RWPE2 (cell line): Measurements from ENCODE around the gene TMBIM6.

Experiments used
- ATAC-seq: fragments of 200-7000 bp; cut with Tn5 transposase; 3 replicates; pipeline ENCODE4 v1.9.1; 2021; ENCODE audit warnings: low read depth
- DNase-seq: peaks from one replicate; pipeline ENCODE4 v3.0.0-alpha.2; 2020; ENCODE audit warnings: low spot score
- H3K27ac ChIP-seq: fragments of 450-650 bp; 2 replicates; pipeline ENCODE4 v1.5.1; 2017; ENCODE audit warnings: mild to moderate bottlenecking; ENCODE audit not compliant: poor library complexity, severe bottlenecking
- H3K27me3 ChIP-seq: fragments of 250-450 bp; sonication (Bioruptor Pico); 2 replicates; pipeline ENCODE4 v1.5.1; 2021; ENCODE audit warnings: mild to moderate bottlenecking, moderate library complexity; ENCODE audit not compliant: insufficient read depth, poor library complexity, severe bottlenecking
- H3K36me3 ChIP-seq: fragments of 250-450 bp; sonication (Bioruptor Pico); 2 replicates; pipeline ENCODE4 v1.5.1; 2020; ENCODE audit warnings: low read depth, mild to moderate bottlenecking, moderate library complexity
- H3K4me1 ChIP-seq: fragments of 250-450 bp; sonication (Bioruptor Pico); 2 replicates; pipeline ENCODE4 v1.5.1; 2021; ENCODE audit warnings: mild to moderate bottlenecking, moderate library complexity; ENCODE audit not compliant: insufficient read depth, poor library complexity, severe bottlenecking
- H3K4me3 ChIP-seq: fragments of 250-450 bp; sonication (Bioruptor Pico); 2 replicates; pipeline ENCODE4 v1.5.1; 2021; ENCODE audit warnings: mild to moderate bottlenecking, moderate library complexity; ENCODE audit not compliant: severe bottlenecking
- H3K9me3 ChIP-seq: fragments of 250-450 bp; sonication (Bioruptor Pico); 2 replicates; pipeline ENCODE4 v1.5.1; 2021; ENCODE audit warnings: mild to moderate bottlenecking, moderate library complexity; ENCODE audit not compliant: severe bottlenecking
- TF ChIP-seq, protein P1 (sequence below): fragments of 450-650 bp; IDR thresholded peaks from one replicate; pipeline ENCODE4 v1.5.1; 2017; ENCODE audit warnings: mild to moderate bottlenecking, moderate library complexity; ENCODE audit not compliant: poor library complexity, severe bottlenecking

Gene TMBIM6

GRCh38 chr12:49697808-49698207 lies 43.5 kb upstream of the TMBIM6 start:
- ATAC-seq: no peak
- H3K27ac ChIP-seq: no peak overlapping the region
- no peak overlapping the region for H3K4me3 ChIP-seq
- H3K36me3 ChIP-seq: no peaks in the 10 kb centered on the region
- no peaks in the 10 kb centered on the region for H3K27me3 ChIP-seq
- DNase-seq: no peak
- no peaks in the 10 kb centered on the region for H3K4me1 ChIP-seq
- no peaks in the 10 kb centered on the region for H3K9me3 ChIP-seq
- TF ChIP-seq, protein P1, sequence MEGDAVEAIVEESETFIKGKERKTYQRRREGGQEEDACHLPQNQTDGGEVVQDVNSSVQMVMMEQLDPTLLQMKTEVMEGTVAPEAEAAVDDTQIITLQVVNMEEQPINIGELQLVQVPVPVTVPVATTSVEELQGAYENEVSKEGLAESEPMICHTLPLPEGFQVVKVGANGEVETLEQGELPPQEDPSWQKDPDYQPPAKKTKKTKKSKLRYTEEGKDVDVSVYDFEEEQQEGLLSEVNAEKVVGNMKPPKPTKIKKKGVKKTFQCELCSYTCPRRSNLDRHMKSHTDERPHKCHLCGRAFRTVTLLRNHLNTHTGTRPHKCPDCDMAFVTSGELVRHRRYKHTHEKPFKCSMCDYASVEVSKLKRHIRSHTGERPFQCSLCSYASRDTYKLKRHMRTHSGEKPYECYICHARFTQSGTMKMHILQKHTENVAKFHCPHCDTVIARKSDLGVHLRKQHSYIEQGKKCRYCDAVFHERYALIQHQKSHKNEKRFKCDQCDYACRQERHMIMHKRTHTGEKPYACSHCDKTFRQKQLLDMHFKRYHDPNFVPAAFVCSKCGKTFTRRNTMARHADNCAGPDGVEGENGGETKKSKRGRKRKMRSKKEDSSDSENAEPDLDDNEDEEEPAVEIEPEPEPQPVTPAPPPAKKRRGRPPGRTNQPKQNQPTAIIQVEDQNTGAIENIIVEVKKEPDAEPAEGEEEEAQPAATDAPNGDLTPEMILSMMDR: no peak

- H3K9me3 ChIP-seq: no peaks in the 10 kb centered on the region
- no peak for DNase-seq
- H3K4me3 ChIP-seq: no peak overlapping the region
- H3K36me3 ChIP-seq: no peaks in the 10 kb centered on the region
- TF ChIP-seq, protein P1: no peak
- no peak overlapping the region for H3K27ac ChIP-seq
- no peaks in the 10 kb centered on the region for H3K4me1 ChIP-seq
- H3K27me3 ChIP-seq: no peaks in the 10 kb centered on the region
- ATAC-seq: peak; percentile 57; the same call in 2 of the 3 replicates
These were observed 42.5 kb upstream of the TMBIM6 start for GRCh38 chr12:49698619-49699545.

GRCh38 chr12:49702009-49702408 lies 39.3 kb upstream of the TMBIM6 start:
- peaks cover 7% of the 10 kb centered on the region for H3K4me1 ChIP-seq
- DNase-seq (no peak), ATAC-seq (no peak)
- no peaks in the 10 kb centered on the region for H3K9me3 ChIP-seq
- no peak overlapping the region for H3K27ac ChIP-seq
- H3K4me3 ChIP-seq: no peak overlapping the region
- no peaks in the 10 kb centered on the region for H3K36me3 ChIP-seq
- no peaks in the 10 kb centered on the region for H3K27me3 ChIP-seq
- TF ChIP-seq, protein P1: no peak

GRCh38 chr12:49702676-49703215 lies 38.6 kb upstream of the TMBIM6 start:
- Histone ChIP-seq H3K36me3 (no peaks in the 10 kb centered on the region), H3K27me3 (no peaks in the 10 kb centered on the region), H3K4me3 (no peak overlapping the region), H3K4me1 (peaks cover 7% of the 10 kb centered on the region), H3K27ac (no peak overlapping the region), H3K9me3 (no peaks in the 10 kb centered on the region)
- DNase-seq (no peak), ATAC-seq (no peak)
- TF ChIP-seq, protein P1: no peak
